Smooth muscle cell (in vitro differentiated cells): Measurements from ENCODE around the gene FAM9B. TPM values are rescaled to one million over a fixed set of nuclear protein-coding genes. Genes with fewer than 3 reads are reported as not detected.
"Not testable (repeated sequence)": the region's sequence is repeated elsewhere in the genome, so short reads cannot be mapped to it uniquely, and the experiment has no call there.

Experiments
- DNase-seq: peaks from one replicate; lab custom pipeline; 2025; ENCODE audit not compliant: unreplicated experiment; lab: John Stamatoyannopoulos, UW
- H2AFZ ChIP-seq: fragments of 200-600 bp; sonication (generic); 2 replicates; pipeline ENCODE4 v1.6.0; 2016; ENCODE audit warnings: antibody characterized with exemption, low read depth, mild to moderate bottlenecking
- H3F3A ChIP-seq: fragments of 200-600 bp; sonication (generic); 2 replicates; pipeline ENCODE4 v1.6.0; 2017; ENCODE audit warnings: antibody characterized with exemption, low read depth
- H3K27ac ChIP-seq: fragments of 200-600 bp; sonication (generic); 2 replicates; pipeline ENCODE4 v1.5.1; 2016; ENCODE audit warnings: low read depth, mild to moderate bottlenecking
- H3K27me3 ChIP-seq: fragments of 200-600 bp; sonication (generic); 2 replicates; pipeline ENCODE4 v1.6.1; 2016; ENCODE audit warnings: low read depth, mild to moderate bottlenecking
- H3K36me3 ChIP-seq: fragments of 200-600 bp; sonication (generic); 2 replicates; pipeline ENCODE4 v1.5.1; 2016; ENCODE audit warnings: low read depth
- H3K4me1 ChIP-seq: fragments of 200-600 bp; sonication (generic); 2 replicates; pipeline ENCODE4 v1.5.1; 2016; ENCODE audit warnings: low read depth
- H3K4me2 ChIP-seq: fragments of 200-600 bp; sonication (generic); 2 replicates; pipeline ENCODE4 v1.6.0; 2016; ENCODE audit warnings: mild to moderate bottlenecking
- H3K4me3 ChIP-seq: fragments of 200-600 bp; sonication (generic); 2 replicates; pipeline ENCODE4 v1.5.1; 2016; ENCODE audit warnings: mild to moderate bottlenecking
- H3K79me2 ChIP-seq: fragments of 200-600 bp; sonication (generic); 2 replicates; pipeline ENCODE4 v1.6.0; 2016; ENCODE audit warnings: low read depth, mild to moderate bottlenecking
- H3K9ac ChIP-seq: fragments of 200-600 bp; sonication (generic); 2 replicates; pipeline ENCODE4 v1.6.0; 2016; ENCODE audit warnings: low read depth
- H3K9me3 ChIP-seq: fragments of 200-600 bp; sonication (generic); replicated peaks from 2 replicates; pipeline ENCODE4 v1.5.1; 2016; ENCODE audit warnings: low read depth
- H4K20me1 ChIP-seq: fragments of 200-600 bp; sonication (generic); 2 replicates; pipeline ENCODE4 v1.6.0; 2016; ENCODE audit warnings: low read depth
- CTCF ChIP-seq: fragments of 200-600 bp; sonication (generic); IDR thresholded peaks from 2 replicates; pipeline ENCODE4 v1.5.1; 2017; ENCODE audit warnings: borderline replicate concordance, mild to moderate bottlenecking, antibody characterized with exemption; ENCODE audit not compliant: insufficient read depth, poor library complexity, severe bottlenecking
- WGBS: methylation state at CpG from one replicate; pipeline ENCODE4 v1.1.7; 2016; ENCODE audit warnings: low lambda C conversion rate; 5-methylcytosine and 5-hydroxymethylcytosine counted together
- polyA plus RNA-seq: library from polyadenylated mRNA; unstranded; fragments of >200 nt; fragmentation: Nextera tagmentation; extraction: Ambion mirVana; gene quantifications from 2 replicates; pipeline ENCODE4 v1.2.1, GENCODE V29; 2016
- total RNA-seq: library from RNA; depleted of rRNA; stranded (reverse); fragments of >200 nt; gene quantifications from 2 replicates; pipeline ENCODE4 v1.2.3, GENCODE V29; 2014

The FAM9B gene
- total and polyA plus RNA-seq, 2 experiments from 2014 or later = not detected

- Histone ChIP-seq H2AFZ (no peak overlapping the region), H3K9me3 (no peaks in the 10 kb centered on the region), H3K9ac (no peak overlapping the region), H3K27me3 (peaks cover 3% of the 10 kb centered on the region), H3K4me3 (no peak overlapping the region), H3K79me2 (no peaks in the 10 kb centered on the region), H3K4me1 (no peaks in the 10 kb centered on the region), H3K27ac (no peak overlapping the region), H3K4me2 (no peak overlapping the region), H3K36me3 (no peaks in the 10 kb centered on the region), H3F3A (no peaks in the 10 kb centered on the region), H4K20me1 (no peaks in the 10 kb centered on the region)
- DNase-seq = no peak
- TF ChIP-seq CTCF = no peak
- WGBS = 98% methylated on average over 2 of the region's 2 CpGs
Observed at GRCh38 chrX:9023293-9023692, 10.6 kb downstream of the FAM9B start.

- no peak overlapping the region for H3K27ac ChIP-seq
- H3K9ac ChIP-seq = no peak overlapping the region
- 63% methylated on average over 2 of the region's 2 CpGs for WGBS
- no peaks in the 10 kb centered on the region for H3K27me3 ChIP-seq
- no peaks in the 10 kb centered on the region for H3K4me1 ChIP-seq
- no peak for DNase-seq
- H3K9me3 ChIP-seq = no peaks in the 10 kb centered on the region
- H3K36me3 ChIP-seq = no peaks in the 10 kb centered on the region
- H3K4me2 ChIP-seq = no peak overlapping the region
- no peaks in the 10 kb centered on the region for H4K20me1 ChIP-seq
- H3K4me3 ChIP-seq = no peak overlapping the region
- no peak for TF ChIP-seq CTCF
- H3F3A ChIP-seq = no peaks in the 10 kb centered on the region
- no peaks in the 10 kb centered on the region for H3K79me2 ChIP-seq
- no peak overlapping the region for H2AFZ ChIP-seq
Observed at GRCh38 chrX:9019151-9019550, 14.8 kb downstream of the FAM9B start.

GRCh38 chrX:9018332-9018731 lies 15.6 kb downstream of the FAM9B start:
- WGBS = 70% methylated on average over 5 of the region's 5 CpGs

GRCh38 chrX:9003041-9003440 lies 30.9 kb downstream of the FAM9B start:
- no peak for DNase-seq
- Histone ChIP-seq H4K20me1 (no peaks in the 10 kb centered on the region), H3K79me2 (no peaks in the 10 kb centered on the region), H3K4me1 (no peaks in the 10 kb centered on the region), H3K27me3 (no peaks in the 10 kb centered on the region), H3K4me2 (no peak overlapping the region), H3F3A (no peaks in the 10 kb centered on the region), H3K9ac (no peak overlapping the region), H3K4me3 (no peak overlapping the region), H2AFZ (no peak overlapping the region), H3K36me3 (no peaks in the 10 kb centered on the region), H3K27ac (no peak overlapping the region), H3K9me3 (no peaks in the 10 kb centered on the region)
- TF ChIP-seq CTCF = no peak
- 66% methylated on average over 3 of the region's 3 CpGs for WGBS

More at GRCh38 chrX:9018332-9018731, 15.6 kb downstream of the FAM9B start:
- not testable (repeated sequence) for H3K27ac ChIP-seq, H3K79me2 ChIP-seq, H3K27me3 ChIP-seq, H3K9ac ChIP-seq, H3K4me3 ChIP-seq, DNase-seq, H3K4me1 ChIP-seq, H3F3A ChIP-seq, H3K36me3 ChIP-seq, H4K20me1 ChIP-seq, H2AFZ ChIP-seq, H3K9me3 ChIP-seq, H3K4me2 ChIP-seq
